ENCODE measurements around the gene KRTAP5-10. TPM values are rescaled to one million over a fixed set of nuclear protein-coding genes. Genes with fewer than 3 reads are reported as not detected.
"Not testable (repeated sequence)": the region's sequence is repeated elsewhere in the genome, so short reads cannot be mapped to it uniquely, and the experiment has no call there.

KRTAP5-10 gene
- total RNA-seq, 4 donors from 2014 or later: not detected

- intact Hi-C loops (cut with DNase I): no loop called here
- DNase-seq: no peak
- H3K9me3 ChIP-seq: no peaks in the 10 kb centered on the region
- no peaks in the 10 kb centered on the region for H3K27me3 ChIP-seq
- TF ChIP-seq POLR2A (IDR thresholded peaks at IDR 0.05) (no peak), CTCF (IDR thresholded peaks at IDR 0.05) (no peak)
- 84 to 86% methylated on average over 9 of the region's 9 CpGs for WGBS, 2 donors
- no peaks in the 10 kb centered on the region for H3K4me1 ChIP-seq
- no peaks in the 10 kb centered on the region for H3K36me3 ChIP-seq
- no peak overlapping the region for H3K4me3 ChIP-seq
- H3K27ac ChIP-seq: no peak overlapping the region
Observed at GRCh38 chr11:71535825-71536224, 29.5 kb upstream of the KRTAP5-10 start.

GRCh38 chr11:71537537-71537936 lies 27.8 kb upstream of the KRTAP5-10 start:
- WGBS, 2 donors: 69 to 74% methylated on average over 9 of the region's 9 CpGs
- Histone ChIP-seq H3K9me3 (no peaks in the 10 kb centered on the region), H3K27ac (no peak overlapping the region), H3K36me3 (no peaks in the 10 kb centered on the region), H3K4me1 (no peaks in the 10 kb centered on the region), H3K27me3 (no peaks in the 10 kb centered on the region), H3K4me3 (no peak overlapping the region)
- TF ChIP-seq CTCF (IDR thresholded peaks at IDR 0.05) (no peak), POLR2A (IDR thresholded peaks at IDR 0.05) (no peak)
- intact Hi-C loops (cut with DNase I): no loop called here
- no peak for DNase-seq

- H3K36me3 ChIP-seq; H3K4me1 ChIP-seq; H3K27me3 ChIP-seq; intact Hi-C loops (cut with DNase I); H3K9me3 ChIP-seq; H3K27ac ChIP-seq; H3K4me3 ChIP-seq; DNase-seq: not testable (repeated sequence)
- no CpG with 5 or more reads among the region's 4 CpGs for WGBS, 2 donors
Observed at GRCh38 chr11:71537977-71538665, 27.2 kb upstream of the KRTAP5-10 start, which contains the start of gene KRTAP5-8. Gene KRTAP5-8, plus strand, starts transcription at chr11:71538025. Its CDS starts 31 bp downstream, at chr11:71538056.

- no peaks in the 10 kb centered on the region for H3K4me1 ChIP-seq
- H3K36me3 ChIP-seq: no peaks in the 10 kb centered on the region
- DNase-seq: no peak
- no peaks in the 10 kb centered on the region for H3K27me3 ChIP-seq
- WGBS, 2 donors: 81 to 85% methylated on average over 3 to 4 of the region's 4 CpGs
- H3K27ac ChIP-seq: no peak overlapping the region
- intact Hi-C loops (cut with DNase I): no loop called here
- no peaks in the 10 kb centered on the region for H3K9me3 ChIP-seq
- TF ChIP-seq POLR2A (IDR thresholded peaks at IDR 0.05) (no peak), CTCF (IDR thresholded peaks at IDR 0.05) (no peak)
- H3K4me3 ChIP-seq: no peak overlapping the region
Observed at GRCh38 chr11:71538666-71538990, 26.7 kb upstream of the KRTAP5-10 start.

- 81 to 84% methylated on average over 11 of the region's 11 CpGs for WGBS, 2 donors
- Histone ChIP-seq H3K36me3 (no peaks in the 10 kb centered on the region), H3K27me3 (no peaks in the 10 kb centered on the region), H3K4me3 (no peak overlapping the region), H3K27ac (no peak overlapping the region), H3K9me3 (no peaks in the 10 kb centered on the region), H3K4me1 (no peaks in the 10 kb centered on the region)
- no peak for DNase-seq
- intact Hi-C loops (cut with DNase I): no loop called here
- no peak for TF ChIP-seq CTCF (IDR thresholded peaks at IDR 0.05)
- TF ChIP-seq POLR2A (IDR thresholded peaks at IDR 0.05): no peak
Observed at GRCh38 chr11:71539017-71539416, 26.3 kb upstream of the KRTAP5-10 start.

- H3K4me3 ChIP-seq; H3K4me1 ChIP-seq; H3K27ac ChIP-seq; DNase-seq; H3K36me3 ChIP-seq; H3K9me3 ChIP-seq; H3K27me3 ChIP-seq; intact Hi-C loops (cut with DNase I): not testable (repeated sequence)
- 78 to 95% methylated on average over 8 to 9 of the region's 11 CpGs for WGBS, 2 donors
Observed at GRCh38 chr11:71539971-71540370, 25.4 kb upstream of the KRTAP5-10 start.

- DNase-seq; intact Hi-C loops (cut with DNase I): not testable (repeated sequence)
- 81 to 85% methylated on average over 9 of the region's 9 CpGs for WGBS, 2 donors
Observed at GRCh38 chr11:71540521-71541304, 24.6 kb upstream of the KRTAP5-10 start.

More at GRCh38 chr11:71540521-71541304, 24.6 kb upstream of the KRTAP5-10 start:
- H3K36me3 ChIP-seq, H3K9me3 ChIP-seq, H3K4me1 ChIP-seq, H3K27me3 ChIP-seq, H3K4me3 ChIP-seq, H3K27ac ChIP-seq: not testable (repeated sequence)
